Activated T-helper 2 cell treated with anti-CD3 and anti-CD28 coated beads, Interferon-gamma antibody, Interleukin-2, Interleukin-4, amounts not matched to agents 10 μg/mL and 5 μg/mL and 100 μg/mL, durations not matched to agents 14 hours and 24 hours and 36 hours (primary cell): Measurements from ENCODE around the gene ZNF100. TPM values are rescaled to one million over a fixed set of nuclear protein-coding genes. Genes with fewer than 3 reads are reported as not detected.
"Not testable (repeated sequence)": the region's sequence is repeated elsewhere in the genome, so short reads cannot be mapped to it uniquely, and the experiment has no call there.

Source experiments
- DNase-seq: peaks from one replicate; pipeline ENCODE4 v3.0.0; 2021; ENCODE audit warnings: low spot score
- H3K27ac Mint-ChIP-seq: one replicate; pipeline ENCODE4 v1.8.0; 2021; ENCODE audit warnings: mixed read lengths
- H3K27me3 Mint-ChIP-seq: one replicate; pipeline ENCODE4 v1.8.0; 2021; ENCODE audit warnings: low read depth, mixed read lengths
- H3K36me3 Mint-ChIP-seq: one replicate; pipeline ENCODE4 v1.8.0; 2021; ENCODE audit warnings: low read depth, mixed read lengths
- H3K4me1 Mint-ChIP-seq: one replicate; pipeline ENCODE4 v1.8.0; 2021; ENCODE audit warnings: low read depth, mixed read lengths
- H3K4me3 Mint-ChIP-seq: one replicate; pipeline ENCODE4 v1.8.0; 2021; ENCODE audit warnings: low read depth, mild to moderate bottlenecking, moderate library complexity, mixed read lengths
- H3K9me3 Mint-ChIP-seq: one replicate; pipeline ENCODE4 v1.8.0; 2021; ENCODE audit warnings: mixed read lengths
- intact Hi-C: fragments of 100-400 bp; cut with micrococcal nuclease; formaldehyde crosslinking; loops from one replicate; pipeline ENCODE4 v1.15.1; 2023
- total RNA-seq: library from RNA; stranded (reverse); gene quantifications from 2 replicates; pipeline ENCODE4 v1.2.3, GENCODE V29; 2022

Gene ZNF100
- total RNA-seq, 1 donor from 2014 or later, result 24.3 TPM

- intact Hi-C loops, result no loop called here
- Mint-ChIP-seq H3K27me3 (no peaks in the 10 kb centered on the region), H3K36me3 (peaks cover 92% of the 10 kb centered on the region), H3K4me1 (no peaks in the 10 kb centered on the region), H3K9me3 (peaks cover 65% of the 10 kb centered on the region), H3K4me3 (no peak overlapping the region), H3K27ac (no peak overlapping the region)
- no peak for DNase-seq
These were observed 18.3 kb downstream of the ZNF100 start for GRCh38 chr19:21749090-21749489.

DNA sequence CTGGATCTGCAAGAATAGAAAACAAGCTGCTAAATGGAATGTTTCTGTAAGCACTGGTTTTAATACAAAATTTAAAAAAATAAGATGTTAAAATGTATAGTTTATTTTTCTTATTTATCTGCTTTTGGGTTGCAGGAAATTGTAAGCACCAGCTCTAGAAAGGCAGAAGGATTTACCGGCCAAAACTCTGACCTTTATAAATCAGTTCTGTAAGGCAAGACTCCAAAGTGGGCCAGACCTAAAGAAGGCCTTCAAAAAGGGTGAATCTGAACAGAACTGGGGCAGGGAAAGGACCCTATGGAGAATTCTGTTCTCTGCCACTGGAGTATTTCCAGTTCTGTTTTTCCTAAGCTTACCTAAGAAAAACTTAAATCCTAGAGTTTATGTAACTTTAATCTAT lies 19.3 kb downstream of the ZNF100 start:
- peaks cover 92% of the 10 kb centered on the region for H3K36me3 Mint-ChIP-seq
- H3K4me3 Mint-ChIP-seq, result no peak overlapping the region
- intact Hi-C loops, result no loop called here
- H3K9me3 Mint-ChIP-seq, result peaks cover 62% of the 10 kb centered on the region
- H3K4me1 Mint-ChIP-seq, result no peaks in the 10 kb centered on the region
- DNase-seq, result no peak
- no peaks in the 10 kb centered on the region for H3K27me3 Mint-ChIP-seq
- H3K27ac Mint-ChIP-seq, result no peak overlapping the region

DNA sequence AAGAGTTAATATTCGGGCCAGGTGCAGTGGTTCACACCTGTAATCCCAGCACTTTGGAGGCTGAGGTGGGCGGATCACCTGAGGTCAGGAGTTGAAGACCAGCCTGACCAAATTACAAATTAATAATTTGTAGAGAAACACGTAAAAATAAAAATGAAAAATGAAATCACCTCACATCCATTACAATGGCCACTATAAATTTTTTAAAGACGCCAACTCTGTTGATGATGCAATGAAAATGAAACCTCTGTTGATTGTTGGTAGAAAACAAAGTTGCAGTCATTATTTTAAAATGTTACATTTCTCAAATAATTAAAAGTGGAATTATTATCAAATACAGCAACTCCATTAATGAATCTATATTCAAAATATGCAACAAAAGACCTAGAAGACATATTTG lies 26.8 kb downstream of the ZNF100 start:
- Mint-ChIP-seq H3K9me3 (peaks cover 55% of the 10 kb centered on the region), H3K4me3 (no peak overlapping the region), H3K4me1 (no peaks in the 10 kb centered on the region), H3K27ac (no peak overlapping the region), H3K36me3 (peaks cover 90% of the 10 kb centered on the region), H3K27me3 (no peaks in the 10 kb centered on the region)
- intact Hi-C loops, result no loop called here
- DNase-seq, result no peak

GRCh38 chr19:21726942-21727747 lies 40.2 kb downstream of the ZNF100 start:
- H3K36me3 Mint-ChIP-seq, result peaks cover 58% of the 10 kb centered on the region
- intact Hi-C loops, H3K27ac Mint-ChIP-seq: not testable (repeated sequence)

GRCh38 chr19:21713761-21714160 lies 53.6 kb downstream of the ZNF100 start:
- no peak for DNase-seq
- Mint-ChIP-seq H3K9me3 (peaks cover 24% of the 10 kb centered on the region), H3K27ac (no peak overlapping the region), H3K4me1 (no peaks in the 10 kb centered on the region), H3K27me3 (no peaks in the 10 kb centered on the region), H3K36me3 (no peaks in the 10 kb centered on the region), H3K4me3 (no peak overlapping the region)
- intact Hi-C loops, result no loop called here

More at GRCh38 chr19:21726942-21727747, 40.2 kb downstream of the ZNF100 start:
- not testable (repeated sequence) for DNase-seq, H3K27me3 Mint-ChIP-seq, H3K4me3 Mint-ChIP-seq, H3K4me1 Mint-ChIP-seq
- peaks cover 50% of the 10 kb centered on the region for H3K9me3 Mint-ChIP-seq

DNA sequence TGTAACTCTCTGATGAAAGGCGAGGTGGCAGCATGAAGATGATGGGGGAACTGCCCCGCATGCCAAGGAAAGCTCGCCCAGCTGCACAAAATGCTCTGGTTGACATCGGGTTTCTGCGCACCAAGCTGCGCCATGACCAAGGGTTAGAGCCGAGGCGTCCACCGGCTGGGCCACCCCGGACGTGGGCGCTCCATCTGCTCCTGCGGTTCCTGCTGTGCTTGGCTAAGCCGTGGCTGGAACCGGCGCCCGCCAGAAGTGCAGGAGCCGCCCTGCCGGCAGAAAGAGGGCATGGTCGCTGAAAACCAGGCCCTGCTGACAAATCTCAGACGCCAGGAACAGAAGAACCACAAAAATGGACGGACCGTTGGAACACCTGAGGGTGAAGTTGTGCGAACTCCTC lies 57.9 kb downstream of the ZNF100 start:
- Mint-ChIP-seq H3K4me3 (no peak overlapping the region), H3K27me3 (no peaks in the 10 kb centered on the region), H3K9me3 (peaks cover 36% of the 10 kb centered on the region), H3K4me1 (no peaks in the 10 kb centered on the region), H3K27ac (no peak overlapping the region), H3K36me3 (no peaks in the 10 kb centered on the region)
- intact Hi-C loops, result no loop called here
- no peak for DNase-seq

DNA sequence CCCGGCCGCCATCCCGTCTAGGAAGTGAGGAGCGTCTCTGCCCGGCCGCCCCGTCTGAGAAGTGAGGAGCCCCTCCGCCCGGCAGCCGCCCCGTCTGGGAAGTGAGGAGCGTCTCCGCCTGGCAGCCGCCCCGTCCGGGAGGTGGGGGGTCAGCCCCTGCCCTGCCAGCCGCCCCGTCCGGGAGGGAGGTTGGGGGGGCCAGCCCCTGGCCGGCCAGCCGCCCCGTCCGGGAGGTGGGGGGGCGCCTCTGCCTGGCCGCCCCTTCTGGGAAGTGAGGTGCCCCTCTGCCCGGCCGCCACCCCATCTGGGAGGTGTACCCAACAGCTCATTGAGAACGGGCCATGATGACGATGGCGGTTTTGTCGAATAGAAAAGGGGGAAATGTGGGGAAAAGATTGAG lies 59.5 kb downstream of the ZNF100 start:
- peaks cover 28% of the 10 kb centered on the region for H3K9me3 Mint-ChIP-seq
- H3K27ac Mint-ChIP-seq, H3K4me1 Mint-ChIP-seq, DNase-seq, H3K4me3 Mint-ChIP-seq, H3K36me3 Mint-ChIP-seq, H3K27me3 Mint-ChIP-seq, intact Hi-C loops: not testable (repeated sequence)

- no peak overlapping the region for H3K4me3 Mint-ChIP-seq
These were observed 60.3 kb downstream of the ZNF100 start for GRCh38 chr19:21707065-21707464.

DNA sequence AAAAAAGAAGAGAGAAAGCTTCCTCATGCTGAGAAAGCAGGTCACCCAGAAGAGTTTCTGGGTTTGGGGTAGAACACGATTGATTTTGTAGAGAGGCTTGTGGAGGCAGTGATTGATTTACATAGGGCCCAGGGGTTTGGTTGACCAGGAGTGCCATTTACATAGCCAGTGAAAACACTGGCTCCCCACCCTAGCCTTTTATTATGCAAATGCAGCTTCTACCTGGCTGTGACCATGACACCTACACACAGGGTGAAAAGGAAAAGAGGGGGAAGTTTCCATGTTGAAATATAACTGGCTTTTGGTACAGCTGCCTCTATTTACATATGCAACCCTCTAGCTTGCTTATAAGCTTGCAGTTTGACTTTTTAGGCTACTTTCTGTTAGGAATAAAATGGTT lies 62.0 kb downstream of the ZNF100 start:
- H3K4me1 Mint-ChIP-seq, result no peaks in the 10 kb centered on the region
- no peak overlapping the region for H3K27ac Mint-ChIP-seq
- H3K9me3 Mint-ChIP-seq, result peaks cover 28% of the 10 kb centered on the region
- DNase-seq, result no peak
- no peaks in the 10 kb centered on the region for H3K27me3 Mint-ChIP-seq
- no peak overlapping the region for H3K4me3 Mint-ChIP-seq
- intact Hi-C loops, result no loop called here
- H3K36me3 Mint-ChIP-seq, result no peaks in the 10 kb centered on the region

More at GRCh38 chr19:21707065-21707464, 60.3 kb downstream of the ZNF100 start:
- Mint-ChIP-seq H3K4me1 (no peaks in the 10 kb centered on the region), H3K27ac (no peak overlapping the region), H3K36me3 (no peaks in the 10 kb centered on the region), H3K9me3 (peaks cover 28% of the 10 kb centered on the region), H3K27me3 (no peaks in the 10 kb centered on the region)
- DNase-seq, result no peak
- intact Hi-C loops, result no loop called here

DNA sequence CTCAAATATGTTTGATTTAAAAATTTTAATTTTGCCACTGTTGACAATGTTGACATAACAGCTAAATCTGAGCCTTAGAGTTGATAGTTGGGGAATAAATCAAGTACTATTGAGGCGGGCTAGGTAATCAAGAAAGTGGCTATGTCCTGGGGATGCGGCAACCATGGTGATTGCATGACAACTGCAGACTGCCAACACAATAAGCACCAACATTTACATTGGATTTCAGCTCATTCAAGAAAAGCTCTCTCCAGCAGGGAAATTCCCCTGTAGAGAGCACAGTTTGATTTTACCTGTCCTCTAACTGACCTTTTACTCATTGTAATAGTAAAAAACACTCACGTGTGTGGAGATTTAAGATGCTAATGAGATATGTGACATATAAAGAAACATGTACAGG lies 63.1 kb downstream of the ZNF100 start:
- Mint-ChIP-seq H3K4me3 (no peak overlapping the region), H3K27ac (no peak overlapping the region), H3K4me1 (no peaks in the 10 kb centered on the region), H3K9me3 (peaks cover 24% of the 10 kb centered on the region), H3K27me3 (no peaks in the 10 kb centered on the region), H3K36me3 (no peaks in the 10 kb centered on the region)
- intact Hi-C loops, result no loop called here
- no peak for DNase-seq

DNA sequence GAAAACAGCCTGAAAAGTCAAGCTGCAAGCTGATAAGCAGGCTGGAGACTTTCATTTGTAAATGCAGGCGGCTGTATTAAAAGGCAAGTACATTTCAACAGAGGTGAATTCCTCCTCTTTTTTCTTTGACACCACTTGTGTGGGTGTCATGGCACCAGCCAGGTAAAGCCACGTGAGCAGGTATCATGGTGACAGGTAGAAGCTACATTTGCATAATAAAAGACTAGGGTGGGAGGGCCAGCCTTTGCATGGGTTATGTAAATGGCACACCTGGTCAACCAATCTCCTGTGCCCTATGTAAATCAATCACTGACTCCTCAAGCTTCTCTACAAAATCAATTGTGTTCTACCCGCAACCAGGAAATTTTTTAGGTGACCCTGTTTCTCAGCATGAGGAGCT lies 68.2 kb downstream of the ZNF100 start:
- Mint-ChIP-seq H3K27ac (no peak overlapping the region), H3K9me3 (peaks cover 13% of the 10 kb centered on the region), H3K36me3 (no peaks in the 10 kb centered on the region), H3K4me1 (no peaks in the 10 kb centered on the region), H3K4me3 (no peak overlapping the region), H3K27me3 (no peaks in the 10 kb centered on the region)
- intact Hi-C loops, result loop anchor here (5.0 kb wide), 1 partner anchor 497 kb away; no protein-coding TSS in a partner anchor
- no peak for DNase-seq

DNA sequence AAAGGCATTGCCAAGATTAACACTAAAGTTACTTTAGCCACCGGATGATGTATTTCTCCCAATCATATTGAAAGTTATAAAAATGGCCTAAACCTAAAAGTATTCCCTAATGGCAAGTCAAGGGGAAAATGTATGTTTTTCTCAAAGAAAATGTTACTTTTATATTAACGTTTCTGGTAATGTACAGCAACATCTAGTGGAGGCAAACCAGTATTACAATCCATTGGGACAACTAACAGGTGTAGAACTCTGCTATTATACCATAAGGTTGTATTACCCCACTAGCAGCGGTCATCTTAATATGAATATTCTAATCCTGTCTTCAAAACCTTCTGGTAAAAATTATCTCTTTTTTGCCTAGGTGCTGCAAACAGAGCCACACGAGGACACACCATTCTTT lies 69.2 kb downstream of the ZNF100 start:
- DNase-seq, result no peak
- Mint-ChIP-seq H3K4me1 (no peaks in the 10 kb centered on the region), H3K27me3 (no peaks in the 10 kb centered on the region), H3K4me3 (no peak overlapping the region), H3K9me3 (peaks cover 16% of the 10 kb centered on the region), H3K27ac (no peak overlapping the region), H3K36me3 (no peaks in the 10 kb centered on the region)
- intact Hi-C loops, result loop anchor here (5.0 kb wide), 1 partner anchor 496 kb away; no protein-coding TSS in a partner anchor

GRCh38 chr19:21697698-21698097 lies 69.7 kb downstream of the ZNF100 start:
- intact Hi-C loops, result loop anchor here (5.0 kb wide), 1 partner anchor 495 kb away; no protein-coding TSS in a partner anchor
- no peak for DNase-seq
- Mint-ChIP-seq H3K36me3 (no peaks in the 10 kb centered on the region), H3K4me1 (no peaks in the 10 kb centered on the region), H3K27ac (no peak overlapping the region), H3K9me3 (peaks cover 21% of the 10 kb centered on the region), H3K27me3 (no peaks in the 10 kb centered on the region), H3K4me3 (no peak overlapping the region)
